ENCODE results near the gene THAP8.
A peak's percentile ranks its signal among the peaks of the same experiment; 100 is the strongest.

Gene THAP8

GRCh38 chr19:35995048-35995993, 58.8 kb downstream of the THAP8 start, which contains the start of gene SDHAF1:
TSS of gene SDHAF1 (plus strand) at chr19:35995188. CDS start at chr19:35995275, 87 bp downstream.
- FAIRE-seq (peak; percentile 100), DNase-seq (ENCODE audit: insufficient read length, low spot score) (peak; percentile 98)

- no peak for FAIRE-seq
These were observed 60.0 kb downstream of the THAP8 start for GRCh38 chr19:35993923-35994598.

GRCh38 chr19:35992907-35993765, 60.9 kb downstream of the THAP8 start:
- DNase-seq (ENCODE audit: insufficient read length, low spot score) (no peak), FAIRE-seq (peak; percentile 23)

More at GRCh38 chr19:35993923-35994598, 60.0 kb downstream of the THAP8 start:
- no peak for DNase-seq (ENCODE audit: insufficient read length, low spot score)

GRCh38 chr19:35991731-35992450, 62.2 kb downstream of the THAP8 start:
- DNase-seq (ENCODE audit: insufficient read length, low spot score) (no peak), FAIRE-seq (no peak)

- no peak for FAIRE-seq
- DNase-seq (ENCODE audit: insufficient read length, low spot score): no peak
These were observed 63.0 kb downstream of the THAP8 start for GRCh38 chr19:35990771-35991730.

GRCh38 chr19:35990156-35990555, 63.9 kb downstream of the THAP8 start:
- DNase-seq (ENCODE audit: insufficient read length, low spot score) (no peak), FAIRE-seq (no peak)

- FAIRE-seq (no peak), DNase-seq (ENCODE audit: insufficient read length, low spot score) (no peak)
These were observed 65.3 kb downstream of the THAP8 start for GRCh38 chr19:35988824-35989223.

GRCh38 chr19:35987571-35987896, 66.6 kb downstream of the THAP8 start:
- DNase-seq (ENCODE audit: insufficient read length, low spot score): no peak
- no peak for FAIRE-seq

- FAIRE-seq: peak; percentile 84
- DNase-seq (ENCODE audit: insufficient read length, low spot score): no peak
These were observed 67.2 kb downstream of the THAP8 start for GRCh38 chr19:35986664-35987570.

- DNase-seq (ENCODE audit: insufficient read length, low spot score) (no peak), FAIRE-seq (no peak)
These were observed 68.0 kb downstream of the THAP8 start for GRCh38 chr19:35986111-35986510.
